Esophagus muscularis mucosa (tissue), 4 donors: ENCODE data around the gene NAV2. TPM values are rescaled to one million over a fixed set of nuclear protein-coding genes. Genes with fewer than 3 reads are reported as not detected.

Experiments
- DNase-seq: peaks from one replicate; pipeline ENCODE4 v3.0.0-alpha.2; 2017; ENCODE audit errors: extremely low spot score
- H3K27ac ChIP-seq, 4 donors: fragments of 200-600 bp; sonication (generic); replicated peaks in 1 of 4; 1 replicate in 3 of 4; 2 replicates in 1 of 4; pipeline ENCODE4 v1.5.1; 2016 to 2019; ENCODE audit warnings: mild to moderate bottlenecking in 1 of 4
- H3K27me3 ChIP-seq, 4 donors: fragments of 200-600 bp; sonication (generic); one replicate each; pipeline versions ENCODE4 v1.5.1 to v1.6.0; 2016 to 2019
- H3K36me3 ChIP-seq, 4 donors: fragments of 200-600 bp; sonication (generic); one replicate each; pipeline ENCODE4 v1.5.1; 2016 to 2019
- H3K4me1 ChIP-seq, 4 donors: fragments of 200-600 bp; sonication (generic); one replicate each; pipeline ENCODE4 v1.5.1; 2016 to 2019
- H3K4me3 ChIP-seq, 4 donors: fragments of 200-600 bp; sonication (generic); 1 replicate in 2 of 4; 2 replicates in 2 of 4; pipeline ENCODE4 v1.5.1; 2016 to 2019; ENCODE audit warnings: mild to moderate bottlenecking in 4 of 4, moderate library complexity in 1 of 4
- H3K9me3 ChIP-seq, 4 donors: fragments of 200-600 bp; sonication (generic); 1 replicate in 3 of 4; 2 replicates in 1 of 4; pipeline ENCODE4 v1.5.1; 2016 to 2019
- CTCF ChIP-seq, 3 experiments: fragments of 200-600 bp in 2 of 3; fragments of 450-650 bp in 1 of 3; sonication (generic) in 2 of 3; IDR thresholded peaks; one replicate each; pipeline ENCODE4 v1.5.1; 2017 to 2019; ENCODE audit warnings: antibody characterized with exemption in 3 of 3, mild to moderate bottlenecking in 2 of 3, moderate library complexity in 1 of 3
- EP300 ChIP-seq: sonication (generic); formaldehyde crosslinking; IDR thresholded peaks from one replicate; pipeline ENCODE4 v1.6.1; 2017; ENCODE audit warnings: antibody characterized with exemption
- POLR2A ChIP-seq: fragments of 450-650 bp; IDR thresholded peaks from one replicate; pipeline ENCODE4 v1.6.1; 2017; ENCODE audit warnings: antibody characterized with exemption, moderate library complexity, mild to moderate bottlenecking, low read depth
- POLR2AphosphoS5 ChIP-seq, 2 donors: sonication (generic); formaldehyde crosslinking; IDR thresholded peaks; one replicate each; pipeline ENCODE4 v1.6.1; 2017; ENCODE audit warnings: antibody characterized with exemption in 2 of 2
- WGBS: methylation state at CpG from one replicate; pipeline ENCODE4 v1.1.5; 2018; 5-methylcytosine and 5-hydroxymethylcytosine counted together
- intact Hi-C: fragments of 100-400 bp; cut with DNase I; formaldehyde crosslinking; loops from one replicate; pipeline ENCODE4 v1.15.1; 2023
- total RNA-seq, 4 donors: library from RNA; depleted of rRNA; stranded (reverse); fragments of >200 nt; gene quantifications; one replicate each; pipeline versions ENCODE4 v1.1.0 to v1.2.1, GENCODE V29; 2016

NAV2 gene
- total RNA-seq, 4 donors from 2014 or later, result 21.9 to 57.0 (median 37.5) TPM

GRCh38 chr11:19966441-19966840, 253.8 kb downstream of the NAV2 start:
- peaks cover 0 to 20% (median 12%) of the 10 kb centered on the region in 4 donors for H3K4me1 ChIP-seq
- no peak overlapping the region for H3K27ac ChIP-seq
- intact Hi-C loops, result no loop called here
- H3K4me3 ChIP-seq, result no peak overlapping the region
- peaks cover 0 to 61% (median 13%) of the 10 kb centered on the region in 4 donors for H3K36me3 ChIP-seq
- no peaks in the 10 kb centered on the region for H3K27me3 ChIP-seq
- DNase-seq, result no peak
- TF ChIP-seq POLR2A (no peak), EP300 (no peak), POLR2AphosphoS5 (IDR thresholded peaks at IDR 0.05) (no peak), CTCF (IDR thresholded peaks at IDR 0.05) (no peak)
- WGBS, result 78% methylated on average over 4 of the region's 4 CpGs
- no peaks in the 10 kb centered on the region for H3K9me3 ChIP-seq

- H3K4me1 ChIP-seq, result peaks cover 0 to 16% (median 12%) of the 10 kb centered on the region in 4 donors
- no peak for TF ChIP-seq CTCF (IDR thresholded peaks at IDR 0.05)
- TF ChIP-seq POLR2A, result no peak
- TF ChIP-seq EP300, result no peak
- no peak for TF ChIP-seq POLR2AphosphoS5 (IDR thresholded peaks at IDR 0.05)
- H3K36me3 ChIP-seq, result peaks cover 0 to 61% (median 13%) of the 10 kb centered on the region in 4 donors
- H3K27me3 ChIP-seq, result no peaks in the 10 kb centered on the region
- 96% methylated on average over 4 of the region's 4 CpGs for WGBS
- H3K9me3 ChIP-seq, result no peaks in the 10 kb centered on the region
- no peak for DNase-seq
- no peak overlapping the region for H3K4me3 ChIP-seq
- H3K27ac ChIP-seq, result no peak overlapping the region
- intact Hi-C loops, result no loop called here
These were observed 254.3 kb downstream of the NAV2 start for GRCh38 chr11:19966927-19967326.

GRCh38 chr11:19967787-19968186, 255.2 kb downstream of the NAV2 start:
- WGBS, result 76% methylated on average over 2 of the region's 2 CpGs
- intact Hi-C loops, result no loop called here
- peaks cover 0 to 56% (median 13%) of the 10 kb centered on the region in 4 donors for H3K36me3 ChIP-seq
- DNase-seq, result no peak
- H3K4me1 ChIP-seq, result peaks cover 0 to 8% (median 6%) of the 10 kb centered on the region in 4 donors
- no peak overlapping the region for H3K27ac ChIP-seq
- H3K27me3 ChIP-seq, result no peaks in the 10 kb centered on the region
- H3K4me3 ChIP-seq, result no peak overlapping the region
- H3K9me3 ChIP-seq, result no peaks in the 10 kb centered on the region
- TF ChIP-seq POLR2A, result no peak
- no peak for TF ChIP-seq EP300
- TF ChIP-seq POLR2AphosphoS5 (IDR thresholded peaks at IDR 0.05), result no peak
- no peak for TF ChIP-seq CTCF (IDR thresholded peaks at IDR 0.05)

- intact Hi-C loops, result no loop called here
- 89% methylated on average over 5 of the region's 5 CpGs for WGBS
- no peak overlapping the region for H3K27ac ChIP-seq
- peaks cover 0 to 52% (median 11%) of the 10 kb centered on the region in 4 donors for H3K36me3 ChIP-seq
- no peaks in the 10 kb centered on the region for H3K4me1 ChIP-seq
- DNase-seq, result no peak
- H3K9me3 ChIP-seq, result no peaks in the 10 kb centered on the region
- H3K4me3 ChIP-seq, result no peak overlapping the region
- no peak for TF ChIP-seq POLR2AphosphoS5 (IDR thresholded peaks at IDR 0.05)
- TF ChIP-seq EP300, result no peak
- no peak for TF ChIP-seq CTCF (IDR thresholded peaks at IDR 0.05)
- TF ChIP-seq POLR2A, result no peak
- no peaks in the 10 kb centered on the region for H3K27me3 ChIP-seq
These were observed 256.2 kb downstream of the NAV2 start for GRCh38 chr11:19968860-19969259.

- WGBS, result 90% methylated on average over 4 of the region's 4 CpGs
- H3K4me1 ChIP-seq, result no peaks in the 10 kb centered on the region
- intact Hi-C loops, result no loop called here
- no peak overlapping the region for H3K4me3 ChIP-seq
- TF ChIP-seq POLR2AphosphoS5 (IDR thresholded peaks at IDR 0.05), result no peak
- TF ChIP-seq EP300, result no peak
- no peak for TF ChIP-seq POLR2A
- no peak for TF ChIP-seq CTCF (IDR thresholded peaks at IDR 0.05)
- no peak for DNase-seq
- H3K9me3 ChIP-seq, result no peaks in the 10 kb centered on the region
- H3K27ac ChIP-seq, result no peak overlapping the region
- peaks cover 0 to 51% (median 9%) of the 10 kb centered on the region in 4 donors for H3K36me3 ChIP-seq
- H3K27me3 ChIP-seq, result no peaks in the 10 kb centered on the region
These were observed 258.3 kb downstream of the NAV2 start for GRCh38 chr11:19970944-19971343.
